Limb (tissue), 2 donors: Measurements from ENCODE around the gene YY1AP1.
"Not testable (repeated sequence)": the region's sequence is repeated elsewhere in the genome, so short reads cannot be mapped to it uniquely, and the experiment has no call there.

Source experiments
- DNase-seq, 2 donors: peaks; one replicate each; pipeline ENCODE4 v3.0.0-alpha.2; 2016; ENCODE audit errors: extremely low spot score in 2 of 2

YY1AP1 gene

DNA sequence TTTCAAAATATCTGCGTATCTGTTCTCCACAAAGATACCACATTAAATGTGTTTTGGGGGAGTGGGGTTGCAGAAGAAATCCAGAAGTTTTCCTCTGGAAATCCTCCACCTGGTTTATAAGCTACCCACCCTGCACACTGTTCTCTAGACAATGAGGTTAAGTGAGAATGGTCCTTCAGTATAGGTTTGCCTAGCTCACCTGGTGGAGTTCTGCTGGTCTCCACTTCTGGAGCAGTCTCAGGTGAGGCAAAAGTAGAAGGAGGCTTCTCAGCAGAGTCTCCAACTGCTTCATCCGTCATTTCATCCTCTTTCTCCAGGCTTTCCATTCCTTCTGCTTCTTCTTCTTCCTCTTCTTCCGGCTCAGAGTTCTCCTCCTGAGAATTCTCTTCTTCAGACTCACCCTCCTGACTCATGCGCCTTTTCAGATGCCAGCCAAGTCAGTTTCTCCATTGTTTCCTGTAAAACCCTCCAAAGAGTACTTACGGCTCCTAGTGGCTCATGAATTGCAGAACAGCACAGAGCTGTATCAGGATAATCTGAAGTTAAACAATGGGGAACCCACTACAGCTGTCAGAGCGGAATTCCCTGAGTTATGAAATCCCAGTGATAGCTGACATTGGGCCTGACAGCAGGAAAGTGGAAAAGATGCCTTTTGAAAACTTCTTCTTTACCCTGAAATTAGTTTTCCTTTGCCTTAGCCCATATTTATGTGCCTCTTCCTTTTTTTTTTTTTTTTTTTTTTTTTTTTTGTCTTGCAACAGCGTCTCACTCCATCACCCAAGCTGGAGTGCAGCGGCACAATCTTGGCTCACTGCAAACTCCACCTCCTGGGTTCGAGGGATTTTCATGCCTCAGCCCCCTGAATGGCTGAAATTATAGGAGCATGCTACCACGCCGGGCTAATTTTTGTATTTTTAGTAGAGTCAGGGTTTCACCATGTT lies 40.1 kb downstream of the YY1AP1 start:
- no peak for DNase-seq

GRCh38 chr1:155646307-155646706 lies 42.3 kb downstream of the YY1AP1 start:
- no peak for DNase-seq

- DNase-seq: no peak
Measured at GRCh38 chr1:155645648-155646047, 42.9 kb downstream of the YY1AP1 start.

DNA sequence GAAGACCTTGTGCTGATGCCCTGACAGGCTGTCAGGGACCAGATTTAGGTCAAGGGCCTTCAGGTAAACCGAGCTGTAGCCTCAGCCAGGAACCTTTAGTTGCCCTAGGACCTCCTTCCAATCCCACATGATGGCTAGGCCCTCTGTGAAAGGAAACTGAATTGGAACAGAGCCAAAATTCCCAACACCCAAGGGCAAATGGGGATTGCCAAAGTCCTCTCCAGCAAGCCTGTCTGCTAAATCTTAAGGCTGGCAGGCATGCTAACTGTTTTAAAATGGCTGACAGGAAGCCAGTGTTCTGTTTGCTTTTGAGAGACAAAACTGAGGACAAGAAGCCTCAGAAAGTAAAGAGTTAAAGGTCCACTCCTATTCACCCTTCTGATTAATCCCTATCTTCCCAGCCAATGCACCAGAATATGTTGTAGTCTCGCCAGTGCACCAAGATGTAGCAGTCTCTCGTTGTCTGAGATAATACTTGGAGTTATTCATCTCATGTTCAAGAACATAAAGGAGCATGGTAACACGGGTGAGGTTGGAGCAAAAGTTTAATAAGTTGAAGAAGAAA lies 43.5 kb downstream of the YY1AP1 start:
- no peak for DNase-seq

- no peak for DNase-seq
Measured at GRCh38 chr1:155643230-155643629, 45.3 kb downstream of the YY1AP1 start.

GRCh38 chr1:155642559-155643180 lies 45.9 kb downstream of the YY1AP1 start:
- not testable (repeated sequence) for DNase-seq

GRCh38 chr1:155640367-155640766 lies 48.2 kb downstream of the YY1AP1 start:
- DNase-seq: no peak

- no peak for DNase-seq
Measured at GRCh38 chr1:155636397-155637153, 52.0 kb downstream of the YY1AP1 start.

GRCh38 chr1:155626428-155626827 lies 62.1 kb downstream of the YY1AP1 start:
- not testable (repeated sequence) for DNase-seq

DNA sequence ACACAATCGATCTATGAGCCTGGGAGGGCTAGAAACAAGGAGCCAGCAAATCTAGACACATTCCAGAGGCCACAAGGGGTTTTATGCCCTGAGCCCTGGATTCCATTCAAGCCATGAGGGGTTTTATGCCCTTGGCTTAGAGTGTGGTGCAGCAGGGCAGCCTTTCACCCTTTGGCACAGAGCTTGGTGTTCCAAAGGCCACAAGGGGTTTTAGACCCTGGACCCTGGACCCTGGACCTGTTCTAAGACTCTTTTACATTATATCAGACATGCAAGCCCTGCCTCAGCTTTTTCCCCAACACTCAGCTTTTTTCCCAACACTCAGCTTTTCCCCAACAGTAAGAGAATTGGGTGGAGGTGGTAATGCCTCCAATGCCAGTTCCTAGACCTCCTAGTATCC lies 65.2 kb downstream of the YY1AP1 start:
- no peak for DNase-seq

- no peak for DNase-seq
Measured at GRCh38 chr1:155622191-155622590, 66.4 kb downstream of the YY1AP1 start.

- DNase-seq: not testable (repeated sequence)
Measured at GRCh38 chr1:155613226-155613625, 75.3 kb downstream of the YY1AP1 start.

- not testable (repeated sequence) for DNase-seq
Measured at GRCh38 chr1:155610257-155610647, 78.3 kb downstream of the YY1AP1 start.

- DNase-seq: peak; percentile 92 to 96
Measured at GRCh38 chr1:155609515-155610256, 78.9 kb downstream of the YY1AP1 start, which contains the start of gene MSTO1. TSS of gene MSTO1 (plus strand) at chr1:155610218. CDS start at chr1:155610249, 31 bp downstream.
